Measurements from ENCODE around the gene SGSM2. TPM values are rescaled to one million over a fixed set of nuclear protein-coding genes. Genes with fewer than 3 reads are reported as not detected.

Gene SGSM2
- total RNA-seq, 1 experiment from 2014 or later: 47.2 TPM

- H3K9me3 ChIP-seq (ENCODE audit: low read length): no peaks in the 10 kb centered on the region
- no peaks in the 10 kb centered on the region for H3K27me3 ChIP-seq (ENCODE audit: low read length)
- H4K20me1 ChIP-seq (ENCODE audit: low read length): no peaks in the 10 kb centered on the region
- H3K9ac ChIP-seq (ENCODE audit: low read length): no peak overlapping the region
- peaks cover 17% of the 10 kb centered on the region for H3K4me1 ChIP-seq (ENCODE audit: insufficient read depth, low read length)
- H3K27ac ChIP-seq (ENCODE audit: low read length): no peak overlapping the region
- BruUV-seq (replicated peaks): no TSS peak
- no peaks in the 10 kb centered on the region for H3K36me3 ChIP-seq (ENCODE audit: low read depth, low read length)
- H3K79me2 ChIP-seq (ENCODE audit: low read length): no peaks in the 10 kb centered on the region
- H3K4me2 ChIP-seq (ENCODE audit: low read length): no peak overlapping the region
- intact Hi-C loops (cut with micrococcal nuclease): no loop called here
- TF ChIP-seq EZH2phosphoT487 (IDR thresholded peaks at IDR 0.05; ENCODE audit: borderline replicate concordance, low read length) (no peak), CTCF (conservative IDR thresholded peaks at IDR 0.05; ENCODE audit: low read depth, low read length) (no peak), EZH2 (IDR thresholded peaks at IDR 0.05; ENCODE audit: low read length, unreplicated experiment) (no peak)
- no peak overlapping the region for H2AFZ ChIP-seq (ENCODE audit: low read length)
- CTCF ChIA-PET: interaction anchor here (1.0 kb wide), 1 partner anchor 53 kb away, joined by 3 read pairs; no protein-coding TSS in a partner anchor
- H3K9me2 ChIP-seq (replicated peaks; ENCODE audit: low read length): no peaks in the 10 kb centered on the region
- H3F3A ChIP-seq (ENCODE audit: low read length, unreplicated experiment): no peaks in the 10 kb centered on the region
- POLR2A ChIA-PET (ENCODE audit: unreplicated experiment): no interaction called here
- no peak overlapping the region for H3K4me3 ChIP-seq (ENCODE audit: low read length)
- DNase-seq (no peak), ATAC-seq (no peak)
Measured at GRCh38 chr17:2362881-2363280, 25.6 kb downstream of the SGSM2 start.

GRCh38 chr17:2363318-2363717 lies 26.0 kb downstream of the SGSM2 start:
- no peaks in the 10 kb centered on the region for H3F3A ChIP-seq (ENCODE audit: low read length, unreplicated experiment)
- CTCF ChIA-PET: interaction anchor here (1.0 kb wide), 1 partner anchor 53 kb away, joined by 3 read pairs; no protein-coding TSS in a partner anchor
- intact Hi-C loops (cut with micrococcal nuclease): no loop called here
- no peaks in the 10 kb centered on the region for H4K20me1 ChIP-seq (ENCODE audit: low read length)
- no TSS peak for BruUV-seq (replicated peaks)
- no peaks in the 10 kb centered on the region for H3K9me3 ChIP-seq (ENCODE audit: low read length)
- H3K36me3 ChIP-seq (ENCODE audit: low read depth, low read length): no peaks in the 10 kb centered on the region
- H3K79me2 ChIP-seq (ENCODE audit: low read length): no peaks in the 10 kb centered on the region
- H3K27ac ChIP-seq (ENCODE audit: low read length): no peak overlapping the region
- H3K4me1 ChIP-seq (ENCODE audit: insufficient read depth, low read length): peaks cover 17% of the 10 kb centered on the region
- H3K27me3 ChIP-seq (ENCODE audit: low read length): no peaks in the 10 kb centered on the region
- POLR2A ChIA-PET (ENCODE audit: unreplicated experiment): no interaction called here
- DNase-seq: no peak
- no peaks in the 10 kb centered on the region for H3K9me2 ChIP-seq (replicated peaks; ENCODE audit: low read length)
- H3K4me2 ChIP-seq (ENCODE audit: low read length): no peak overlapping the region
- H3K4me3 ChIP-seq (ENCODE audit: low read length): no peak overlapping the region
- no peak for ATAC-seq
- no peak overlapping the region for H3K9ac ChIP-seq (ENCODE audit: low read length)
- no peak for TF ChIP-seq CTCF (conservative IDR thresholded peaks at IDR 0.05; ENCODE audit: low read depth, low read length)
- TF ChIP-seq EZH2 (IDR thresholded peaks at IDR 0.05; ENCODE audit: low read length, unreplicated experiment): no peak
- TF ChIP-seq EZH2phosphoT487 (IDR thresholded peaks at IDR 0.05; ENCODE audit: borderline replicate concordance, low read length): no peak
- no peak overlapping the region for H2AFZ ChIP-seq (ENCODE audit: low read length)

GRCh38 chr17:2363851-2364762 lies 26.8 kb downstream of the SGSM2 start:
- Histone ChIP-seq H3K36me3 (ENCODE audit: low read depth, low read length) (no peaks in the 10 kb centered on the region), H3F3A (ENCODE audit: low read length, unreplicated experiment) (no peaks in the 10 kb centered on the region), H3K4me2 (ENCODE audit: low read length) (no peak overlapping the region), H3K4me3 (ENCODE audit: low read length) (no peak overlapping the region), H3K9ac (ENCODE audit: low read length) (no peak overlapping the region), H2AFZ (ENCODE audit: low read length) (no peak overlapping the region), H3K9me3 (ENCODE audit: low read length) (no peaks in the 10 kb centered on the region), H3K9me2 (replicated peaks; ENCODE audit: low read length) (no peaks in the 10 kb centered on the region), H3K27ac (ENCODE audit: low read length) (no peak overlapping the region), H4K20me1 (ENCODE audit: low read length) (no peaks in the 10 kb centered on the region), H3K79me2 (ENCODE audit: low read length) (no peaks in the 10 kb centered on the region), H3K4me1 (ENCODE audit: insufficient read depth, low read length) (peaks cover 9% of the 10 kb centered on the region), H3K27me3 (ENCODE audit: low read length) (no peaks in the 10 kb centered on the region)
- no peak for DNase-seq
- ChIA-PET POLR2A (ENCODE audit: unreplicated experiment) (no interaction called here), CTCF (interaction anchor here (1.0 kb wide), 1 partner anchor 52 kb away, joined by 3 read pairs; no protein-coding TSS in a partner anchor)
- no peak for TF ChIP-seq CTCF (conservative IDR thresholded peaks at IDR 0.05; ENCODE audit: low read depth, low read length)
- no peak for TF ChIP-seq EZH2 (IDR thresholded peaks at IDR 0.05; ENCODE audit: low read length, unreplicated experiment)
- no peak for TF ChIP-seq EZH2phosphoT487 (IDR thresholded peaks at IDR 0.05; ENCODE audit: borderline replicate concordance, low read length)
- intact Hi-C loops (cut with micrococcal nuclease): no loop called here
- BruUV-seq (replicated peaks): no TSS peak
- ATAC-seq: no peak
